Liver (tissue), 3 donors: ENCODE results near the gene E2F4.

Experiments used
- TAF1 ChIP-seq: conservative IDR thresholded peaks from 2 replicates; pipeline ENCODE4 v1.6.1; 2016; ENCODE audit warnings: antibody characterized with exemption, mild to moderate bottlenecking
- YY1 ChIP-seq: IDR thresholded peaks from 2 replicates; pipeline ENCODE4 v1.6.1; 2016; ENCODE audit warnings: antibody characterized with exemption, mild to moderate bottlenecking
- TF ChIP-seq, protein P1 (sequence below): fragments of 150-350 bp; IDR thresholded peaks from 2 replicates; pipeline ENCODE4 v1.5.1; 2017; ENCODE audit warnings: improper control_type of control experiment, low read depth, low read length; ENCODE audit not compliant: missing input control
- donor health status: healthy.
- donor health status: healthy.

DNA sequence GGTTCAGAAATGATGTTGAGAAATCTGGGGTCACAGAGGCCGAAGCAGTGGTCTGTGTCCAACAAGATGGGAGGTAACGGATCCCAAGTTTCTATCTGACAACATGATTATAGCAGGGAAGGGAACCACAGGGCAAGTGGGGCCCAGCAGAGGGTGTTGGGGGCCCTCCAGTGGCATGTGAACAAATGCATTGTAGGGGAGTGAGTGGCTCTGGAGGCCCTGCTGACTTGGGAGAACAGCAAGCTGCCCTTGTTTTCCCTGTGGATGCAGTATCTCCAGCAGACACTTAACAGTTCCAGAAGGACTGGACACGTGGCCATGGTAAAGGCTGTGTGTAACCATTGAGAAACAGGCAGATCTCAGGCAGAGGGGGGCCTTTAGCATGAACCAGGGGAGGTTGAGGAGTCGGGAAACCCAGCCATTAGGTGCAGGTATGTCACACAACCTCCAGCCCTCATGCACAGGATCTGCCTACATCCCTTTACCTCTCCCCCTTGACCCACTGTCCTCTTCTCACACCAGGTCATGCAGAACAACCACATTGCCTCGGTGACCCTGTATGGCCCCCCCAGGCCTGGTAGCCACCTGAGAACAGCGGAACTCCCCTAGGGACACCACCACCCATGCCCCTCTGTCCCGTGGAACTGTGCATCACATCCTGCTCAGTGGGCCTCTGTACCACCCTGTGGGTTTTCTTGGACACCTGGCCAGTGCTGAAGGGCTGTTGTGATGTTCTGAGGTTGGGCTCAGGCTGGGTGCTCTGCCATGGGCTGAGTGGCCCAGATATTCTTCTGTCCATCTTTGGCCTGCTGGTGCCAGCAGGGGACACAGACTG is 45.2 kb upstream of the E2F4 start:
- TF ChIP-seq, protein P1, sequence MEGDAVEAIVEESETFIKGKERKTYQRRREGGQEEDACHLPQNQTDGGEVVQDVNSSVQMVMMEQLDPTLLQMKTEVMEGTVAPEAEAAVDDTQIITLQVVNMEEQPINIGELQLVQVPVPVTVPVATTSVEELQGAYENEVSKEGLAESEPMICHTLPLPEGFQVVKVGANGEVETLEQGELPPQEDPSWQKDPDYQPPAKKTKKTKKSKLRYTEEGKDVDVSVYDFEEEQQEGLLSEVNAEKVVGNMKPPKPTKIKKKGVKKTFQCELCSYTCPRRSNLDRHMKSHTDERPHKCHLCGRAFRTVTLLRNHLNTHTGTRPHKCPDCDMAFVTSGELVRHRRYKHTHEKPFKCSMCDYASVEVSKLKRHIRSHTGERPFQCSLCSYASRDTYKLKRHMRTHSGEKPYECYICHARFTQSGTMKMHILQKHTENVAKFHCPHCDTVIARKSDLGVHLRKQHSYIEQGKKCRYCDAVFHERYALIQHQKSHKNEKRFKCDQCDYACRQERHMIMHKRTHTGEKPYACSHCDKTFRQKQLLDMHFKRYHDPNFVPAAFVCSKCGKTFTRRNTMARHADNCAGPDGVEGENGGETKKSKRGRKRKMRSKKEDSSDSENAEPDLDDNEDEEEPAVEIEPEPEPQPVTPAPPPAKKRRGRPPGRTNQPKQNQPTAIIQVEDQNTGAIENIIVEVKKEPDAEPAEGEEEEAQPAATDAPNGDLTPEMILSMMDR: no peak
- TF ChIP-seq TAF1 (no peak), YY1 (no peak)
